SU-DHL-6 (cell line): ENCODE results near the gene HMG20B.

ENCODE experiments used
- H2AFZ ChIP-seq: fragments of 200-600 bp; sonication (generic); 2 replicates; pipeline ENCODE4 v1.6.1; 2014; ENCODE audit warnings: low read depth, mild to moderate bottlenecking, moderate library complexity, mixed read lengths, antibody characterized with exemption, low read length; ENCODE audit not compliant: severe bottlenecking
- H3F3A ChIP-seq: fragments of 200-600 bp; shearing (Covaris generic); 2 replicates; pipeline ENCODE4 v1.6.0; 2016; ENCODE audit warnings: antibody characterized with exemption, mild to moderate bottlenecking; ENCODE audit not compliant: insufficient read depth
- H3K27ac ChIP-seq: fragments of 200-600 bp; sonication (generic); 2 replicates; pipeline ENCODE4 v1.5.1; 2016; ENCODE audit warnings: low read depth, mild to moderate bottlenecking, low read length, moderate library complexity, mixed read lengths
- H3K27me3 ChIP-seq: fragments of 200-600 bp; sonication (generic), shearing (Covaris generic); 2 replicates; pipeline ENCODE4 v1.6.0; 2014; ENCODE audit warnings: mild to moderate bottlenecking, low read length
- H3K36me3 ChIP-seq: fragments of 200-600 bp; sonication (generic); 2 replicates; pipeline ENCODE4 v1.6.1; 2014; ENCODE audit warnings: mild to moderate bottlenecking, low read length, mixed read lengths
- H3K4me2 ChIP-seq: fragments of 300-600, 200-600 bp; shearing (Covaris generic), sonication (generic); 2 replicates; pipeline ENCODE4 v1.6.0; 2014; ENCODE audit warnings: low read length, low read depth, mild to moderate bottlenecking; ENCODE audit not compliant: poor library complexity, severe bottlenecking
- H3K4me3 ChIP-seq: fragments of 200-600 bp; sonication (generic); 2 replicates; pipeline ENCODE4 v1.5.1; 2014; ENCODE audit warnings: antibody characterized with exemption, low read length, mild to moderate bottlenecking, mixed read lengths; ENCODE audit not compliant: insufficient read depth, poor library complexity, severe bottlenecking
- H3K79me2 ChIP-seq: fragments of 200-600 bp; sonication (generic); 2 replicates; pipeline ENCODE4 v1.6.1; 2014; ENCODE audit warnings: mild to moderate bottlenecking, low read length, moderate library complexity; ENCODE audit not compliant: insufficient read depth
- H3K9ac ChIP-seq: fragments of 200-600 bp; sonication (generic); 2 replicates; pipeline ENCODE4 v1.7.0; 2014; ENCODE audit warnings: mild to moderate bottlenecking, low read length
- H3K9me2 ChIP-seq: fragments of 200-600 bp; sonication (generic); replicated peaks from 2 replicates; pipeline ENCODE4 v1.6.1; 2014; ENCODE audit warnings: low read length; ENCODE audit not compliant: insufficient read depth
- H3K9me3 ChIP-seq: fragments of 200-600 bp; sonication (generic); 2 replicates; pipeline ENCODE4 v1.6.1; 2014; ENCODE audit warnings: low read length, mixed read lengths; ENCODE audit not compliant: insufficient read depth
- H4K20me1 ChIP-seq: fragments of 200-600 bp; sonication (generic); 2 replicates; pipeline ENCODE4 v1.6.1; 2014; ENCODE audit warnings: low read depth, mild to moderate bottlenecking, antibody characterized with exemption, low read length, moderate library complexity, mixed read lengths
- EZH2phosphoT487 ChIP-seq: fragments of 200-600 bp; sonication (generic), shearing (Covaris generic); conservative IDR thresholded peaks from 2 replicates; pipeline ENCODE4 v1.6.1; 2018; ENCODE audit warnings: mild to moderate bottlenecking, antibody characterized with exemption, low read length, moderate library complexity, mixed read lengths
- TF ChIP-seq, protein P1 (sequence below): fragments of 200-600 bp; sonication (generic); IDR thresholded peaks from one replicate; pipeline ENCODE4 v1.5.1; 2017; ENCODE audit warnings: antibody characterized with exemption, mild to moderate bottlenecking, low read length, moderate library complexity; ENCODE audit not compliant: insufficient read depth, poor library complexity, severe bottlenecking

HMG20B gene

GRCh38 chr19:3599776-3600187 is 27.0 kb downstream of the HMG20B start:
- Histone ChIP-seq H3K4me2 (no peak overlapping the region), H3K9me3 (no peaks in the 10 kb centered on the region), H3K27ac (no peak overlapping the region), H3F3A (no peaks in the 10 kb centered on the region), H3K79me2 (no peaks in the 10 kb centered on the region), H2AFZ (no peak overlapping the region), H3K4me3 (no peak overlapping the region), H3K9ac (no peak overlapping the region), H3K27me3 (no peaks in the 10 kb centered on the region), H4K20me1 (no peaks in the 10 kb centered on the region), H3K9me2 (no peaks in the 10 kb centered on the region), H3K36me3 (no peaks in the 10 kb centered on the region)
- no peak for TF ChIP-seq EZH2phosphoT487
- TF ChIP-seq, protein P1, sequence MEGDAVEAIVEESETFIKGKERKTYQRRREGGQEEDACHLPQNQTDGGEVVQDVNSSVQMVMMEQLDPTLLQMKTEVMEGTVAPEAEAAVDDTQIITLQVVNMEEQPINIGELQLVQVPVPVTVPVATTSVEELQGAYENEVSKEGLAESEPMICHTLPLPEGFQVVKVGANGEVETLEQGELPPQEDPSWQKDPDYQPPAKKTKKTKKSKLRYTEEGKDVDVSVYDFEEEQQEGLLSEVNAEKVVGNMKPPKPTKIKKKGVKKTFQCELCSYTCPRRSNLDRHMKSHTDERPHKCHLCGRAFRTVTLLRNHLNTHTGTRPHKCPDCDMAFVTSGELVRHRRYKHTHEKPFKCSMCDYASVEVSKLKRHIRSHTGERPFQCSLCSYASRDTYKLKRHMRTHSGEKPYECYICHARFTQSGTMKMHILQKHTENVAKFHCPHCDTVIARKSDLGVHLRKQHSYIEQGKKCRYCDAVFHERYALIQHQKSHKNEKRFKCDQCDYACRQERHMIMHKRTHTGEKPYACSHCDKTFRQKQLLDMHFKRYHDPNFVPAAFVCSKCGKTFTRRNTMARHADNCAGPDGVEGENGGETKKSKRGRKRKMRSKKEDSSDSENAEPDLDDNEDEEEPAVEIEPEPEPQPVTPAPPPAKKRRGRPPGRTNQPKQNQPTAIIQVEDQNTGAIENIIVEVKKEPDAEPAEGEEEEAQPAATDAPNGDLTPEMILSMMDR: no peak

- Histone ChIP-seq H3K4me2 (no peak overlapping the region), H2AFZ (no peak overlapping the region), H3K79me2 (no peaks in the 10 kb centered on the region), H3K36me3 (no peaks in the 10 kb centered on the region), H3F3A (no peaks in the 10 kb centered on the region), H3K9ac (no peak overlapping the region), H3K27ac (no peak overlapping the region), H3K4me3 (no peak overlapping the region), H4K20me1 (no peaks in the 10 kb centered on the region), H3K9me2 (no peaks in the 10 kb centered on the region), H3K27me3 (no peaks in the 10 kb centered on the region), H3K9me3 (no peaks in the 10 kb centered on the region)
- TF ChIP-seq, protein P1: no peak
- TF ChIP-seq EZH2phosphoT487: no peak
These were observed 28.3 kb downstream of the HMG20B start for GRCh38 chr19:3601021-3601420.

- H4K20me1 ChIP-seq: no peaks in the 10 kb centered on the region
- no peak overlapping the region for H3K4me2 ChIP-seq
These were observed 30.5 kb downstream of the HMG20B start for GRCh38 chr19:3603121-3603811.

More at GRCh38 chr19:3603121-3603811, 30.5 kb downstream of the HMG20B start:
- no peaks in the 10 kb centered on the region for H3K79me2 ChIP-seq
- TF ChIP-seq EZH2phosphoT487: no peak
- TF ChIP-seq, protein P1: no peak
- no peak overlapping the region for H3K4me3 ChIP-seq
- H3F3A ChIP-seq: no peaks in the 10 kb centered on the region
- H3K27ac ChIP-seq: no peak overlapping the region
- H3K27me3 ChIP-seq: no peaks in the 10 kb centered on the region
- no peaks in the 10 kb centered on the region for H3K9me3 ChIP-seq
- no peak overlapping the region for H3K9ac ChIP-seq
- no peaks in the 10 kb centered on the region for H3K36me3 ChIP-seq
- no peak overlapping the region for H2AFZ ChIP-seq
- no peaks in the 10 kb centered on the region for H3K9me2 ChIP-seq
